ENCODE data around the gene CUL5.

The CUL5 gene

GRCh38 chr11:108003623-108004022 is 5.1 kb upstream of the CUL5 start:
- TF ChIP-seq CTCF (IDR thresholded peaks at IDR 0.05; ENCODE audit: insufficient read depth, low read depth, low read length, missing control alignments), result no peak
- no peak overlapping the region for H3K4me3 ChIP-seq (ENCODE audit: low read length)
- DNase-seq (ENCODE audit: low read depth), result no peak

- no peak for DNase-seq (ENCODE audit: low read depth)
- no peak overlapping the region for H3K4me3 ChIP-seq (ENCODE audit: low read length)
- no peak for TF ChIP-seq CTCF (IDR thresholded peaks at IDR 0.05; ENCODE audit: insufficient read depth, low read depth, low read length, missing control alignments)
Observed at GRCh38 chr11:108007819-108008218, 879 bp upstream of the CUL5 start.

GRCh38 chr11:108009497-108010370 is 1.0 kb downstream of the CUL5 start:
- H3K4me3 ChIP-seq (ENCODE audit: low read length), result peak overlapping the region; percentile 97
- DNase-seq (ENCODE audit: low read depth), result peak; percentile 38
- no peak for TF ChIP-seq CTCF (IDR thresholded peaks at IDR 0.05; ENCODE audit: insufficient read depth, low read depth, low read length, missing control alignments)

- no peak for DNase-seq (ENCODE audit: low read depth)
- no peak overlapping the region for H3K4me3 ChIP-seq (ENCODE audit: low read length)
- TF ChIP-seq CTCF (IDR thresholded peaks at IDR 0.05; ENCODE audit: insufficient read depth, low read depth, low read length, missing control alignments), result no peak
Observed at GRCh38 chr11:108012139-108012725, 3.5 kb downstream of the CUL5 start.

GRCh38 chr11:108016647-108017046 is 7.9 kb downstream of the CUL5 start:
- no peak overlapping the region for H3K4me3 ChIP-seq (ENCODE audit: low read length)
- no peak for DNase-seq (ENCODE audit: low read depth)
- no peak for TF ChIP-seq CTCF (IDR thresholded peaks at IDR 0.05; ENCODE audit: insufficient read depth, low read depth, low read length, missing control alignments)

- no peak overlapping the region for H3K4me3 ChIP-seq (ENCODE audit: low read length)
- TF ChIP-seq CTCF (IDR thresholded peaks at IDR 0.05; ENCODE audit: insufficient read depth, low read depth, low read length, missing control alignments), result no peak
- no peak for DNase-seq (ENCODE audit: low read depth)
Observed at GRCh38 chr11:108018708-108019107, 10.0 kb downstream of the CUL5 start.

Data from epithelial cell of esophagus (primary cell).